ENCODE data around the gene CD52.

DNA sequence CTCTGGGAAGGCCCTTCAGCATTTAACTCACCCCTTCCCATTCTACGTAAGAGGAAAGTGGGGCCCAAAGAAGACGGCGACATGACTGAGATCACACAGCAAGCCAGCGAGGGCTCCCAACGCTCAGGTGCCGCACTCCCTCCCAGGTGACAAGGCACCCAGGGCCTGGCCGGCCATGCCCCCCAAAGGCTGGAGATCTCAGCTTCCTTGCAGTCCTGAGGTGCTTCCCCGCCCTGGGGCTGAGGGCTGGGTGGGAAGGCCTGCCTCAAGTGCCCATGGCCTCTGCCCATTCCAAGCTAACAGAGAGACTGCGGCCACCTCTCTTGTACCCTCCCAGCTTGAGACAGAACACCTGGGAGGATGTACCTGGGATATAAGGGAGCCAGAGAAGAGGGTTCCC, 37.2 kb downstream of the CD52 start:
- TF ChIP-seq, protein P1, sequence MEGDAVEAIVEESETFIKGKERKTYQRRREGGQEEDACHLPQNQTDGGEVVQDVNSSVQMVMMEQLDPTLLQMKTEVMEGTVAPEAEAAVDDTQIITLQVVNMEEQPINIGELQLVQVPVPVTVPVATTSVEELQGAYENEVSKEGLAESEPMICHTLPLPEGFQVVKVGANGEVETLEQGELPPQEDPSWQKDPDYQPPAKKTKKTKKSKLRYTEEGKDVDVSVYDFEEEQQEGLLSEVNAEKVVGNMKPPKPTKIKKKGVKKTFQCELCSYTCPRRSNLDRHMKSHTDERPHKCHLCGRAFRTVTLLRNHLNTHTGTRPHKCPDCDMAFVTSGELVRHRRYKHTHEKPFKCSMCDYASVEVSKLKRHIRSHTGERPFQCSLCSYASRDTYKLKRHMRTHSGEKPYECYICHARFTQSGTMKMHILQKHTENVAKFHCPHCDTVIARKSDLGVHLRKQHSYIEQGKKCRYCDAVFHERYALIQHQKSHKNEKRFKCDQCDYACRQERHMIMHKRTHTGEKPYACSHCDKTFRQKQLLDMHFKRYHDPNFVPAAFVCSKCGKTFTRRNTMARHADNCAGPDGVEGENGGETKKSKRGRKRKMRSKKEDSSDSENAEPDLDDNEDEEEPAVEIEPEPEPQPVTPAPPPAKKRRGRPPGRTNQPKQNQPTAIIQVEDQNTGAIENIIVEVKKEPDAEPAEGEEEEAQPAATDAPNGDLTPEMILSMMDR (IDR thresholded peaks at IDR 0.05), result no peak
- no peak for TF ChIP-seq POLR2A (IDR thresholded peaks at IDR 0.05)
